GM18505 (cell line): ENCODE results near the gene GNAQ.

ENCODE experiments used
- ATAC-seq: cut with Tn5 transposase; IDR thresholded peaks from one replicate; pipeline ENCODE4 v1.9.1; 2021; ENCODE audit not compliant: unreplicated experiment
- POLR2A ChIP-seq: IDR thresholded peaks from 4 replicates; pipeline ENCODE4 v1.6.1; 2011; ENCODE audit warnings: borderline replicate concordance; ENCODE audit not compliant: insufficient read depth, insufficient read length; ENCODE audit errors: extremely low read depth

The GNAQ gene

DNA sequence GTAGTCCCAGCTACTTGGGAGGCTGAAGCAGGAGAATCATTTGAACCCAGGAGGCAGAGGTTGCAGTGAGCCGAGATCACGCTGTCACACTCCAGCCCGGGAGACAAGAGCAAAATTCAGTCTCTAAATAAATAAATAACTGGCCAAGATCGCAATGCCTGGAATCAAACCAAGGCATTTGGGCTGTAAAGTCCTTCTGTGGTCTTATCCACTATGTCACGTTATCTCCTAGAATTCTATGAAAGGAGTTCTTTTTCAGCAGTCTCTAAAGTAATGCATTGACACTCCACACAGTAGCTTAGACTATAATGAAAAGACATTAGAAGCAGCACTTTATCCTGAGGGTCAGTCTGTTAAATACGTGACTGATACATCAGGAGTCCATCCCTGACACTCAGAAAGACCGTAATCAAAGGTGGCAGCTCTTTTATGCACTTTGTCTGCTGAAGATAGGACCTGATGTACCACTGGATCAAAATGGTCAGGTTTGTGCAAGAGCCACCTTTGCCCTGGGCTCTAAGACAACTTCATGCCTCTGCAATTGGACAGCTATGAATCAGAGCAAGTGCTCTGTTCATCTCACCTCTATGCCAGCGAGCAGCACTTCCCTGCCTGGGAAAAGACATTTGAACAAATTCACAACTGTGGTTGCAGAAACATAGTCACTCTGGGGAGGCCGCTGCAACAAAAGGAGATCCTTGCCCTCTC lies 351.8 kb downstream of the GNAQ start:
- TF ChIP-seq POLR2A = no peak
- ATAC-seq = no peak

DNA sequence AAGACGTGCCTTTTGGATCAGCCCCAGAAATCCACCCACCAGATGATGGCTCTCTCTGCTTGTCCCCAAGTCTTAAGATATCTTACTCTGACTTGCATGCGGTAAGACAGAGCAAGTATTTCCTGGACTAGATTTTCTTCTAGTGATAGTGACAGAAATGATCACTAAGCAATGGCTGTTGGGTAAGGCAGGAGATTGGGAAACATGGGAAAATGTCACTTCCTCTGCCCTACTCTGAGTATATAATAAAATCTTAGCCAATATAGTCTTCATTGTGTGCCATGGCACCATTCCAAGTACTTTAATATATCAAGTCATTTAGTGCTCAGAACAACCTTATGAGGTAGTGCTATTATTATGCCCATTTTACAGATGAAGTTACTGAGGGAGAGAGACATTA lies 352.5 kb downstream of the GNAQ start:
- no peak for ATAC-seq
- no peak for TF ChIP-seq POLR2A

DNA sequence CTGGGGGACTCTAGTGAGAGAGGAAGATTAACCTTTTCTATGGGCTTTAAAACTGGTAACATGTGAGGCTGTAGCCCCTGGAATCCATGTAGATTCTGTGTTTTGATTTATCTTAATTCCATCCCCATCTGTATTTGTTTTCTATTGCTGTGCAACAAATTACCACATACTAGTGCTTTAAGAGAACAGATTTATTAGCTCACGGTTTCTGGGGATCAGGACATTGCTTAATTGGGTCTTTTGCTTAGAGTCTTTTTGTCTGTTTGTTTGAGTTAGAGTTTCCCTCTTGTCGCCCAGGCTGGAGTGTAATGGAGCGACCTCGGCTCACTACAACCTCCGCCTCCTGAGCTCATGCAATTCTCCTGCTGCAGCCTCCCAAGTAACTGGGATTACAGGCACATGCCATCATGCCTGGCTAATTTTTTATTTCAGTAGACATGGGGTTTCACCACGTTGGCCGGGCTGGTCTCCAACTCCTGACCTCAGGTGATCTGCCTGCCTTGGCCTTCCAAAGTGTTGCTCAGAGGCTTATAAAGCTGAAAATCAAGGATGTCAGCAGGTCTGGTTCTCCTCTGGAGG lies 353.6 kb downstream of the GNAQ start:
- no peak for ATAC-seq
- no peak for TF ChIP-seq POLR2A

DNA sequence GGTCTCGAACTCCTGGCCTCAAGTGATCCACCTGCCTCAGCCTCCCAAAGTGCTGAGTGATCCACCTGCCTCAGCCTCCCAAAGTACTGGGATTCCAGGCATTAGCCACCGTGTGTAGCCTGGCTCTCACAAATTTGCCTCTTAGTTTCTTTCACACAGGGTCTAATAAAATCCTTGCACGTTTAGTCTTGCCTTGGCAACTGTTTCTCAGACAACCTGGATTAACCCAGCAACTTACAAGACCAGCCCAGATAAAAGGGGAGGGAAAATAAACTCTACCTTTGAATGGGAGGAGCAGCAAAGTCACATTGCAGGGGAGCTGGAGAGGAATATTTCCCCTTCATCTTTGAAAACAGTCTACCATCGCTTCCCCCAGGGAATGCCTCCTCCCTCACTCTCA lies 354.2 kb downstream of the GNAQ start:
- no peak for TF ChIP-seq POLR2A
- ATAC-seq = no peak

DNA sequence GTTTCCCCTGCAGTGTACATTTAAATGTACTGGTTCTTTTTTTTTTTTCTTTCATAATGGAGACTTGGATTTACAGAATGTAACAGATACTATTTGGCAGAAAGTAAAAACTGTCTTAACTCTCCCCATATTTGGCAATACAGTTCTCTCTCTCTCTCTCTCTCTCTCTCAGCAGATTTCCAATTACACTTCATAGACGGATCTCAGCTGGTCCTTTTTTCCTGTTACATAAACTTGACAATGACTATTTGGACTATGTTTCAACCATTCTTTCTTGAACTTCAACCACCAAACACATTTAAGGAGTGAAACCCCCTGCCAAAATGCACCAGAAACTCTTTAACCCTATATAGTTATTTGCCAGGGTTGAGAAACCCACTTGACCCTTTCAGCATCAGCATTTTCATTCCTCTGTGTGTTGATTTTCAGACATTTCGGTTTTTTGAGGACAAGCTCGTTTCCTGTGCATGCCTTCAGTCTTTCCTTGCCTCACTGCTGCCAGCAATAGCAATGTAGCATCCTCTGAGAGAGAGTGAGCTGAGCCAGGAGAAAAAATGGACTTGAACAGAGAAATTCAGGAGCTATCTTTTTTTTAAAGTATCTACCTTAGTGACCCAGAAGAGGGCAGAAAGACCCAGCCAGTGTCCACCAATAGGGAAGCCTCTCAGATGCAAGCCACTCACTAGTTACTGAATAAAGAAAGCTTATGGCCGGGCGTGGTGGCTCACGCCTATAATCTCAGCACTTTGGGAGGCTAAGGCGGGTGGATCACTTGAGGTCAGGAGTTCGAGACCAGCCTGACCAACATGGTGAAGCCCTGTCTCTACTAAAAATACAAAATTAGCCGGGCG lies 357.4 kb downstream of the GNAQ start:
- no peak for ATAC-seq
- TF ChIP-seq POLR2A = no peak

DNA sequence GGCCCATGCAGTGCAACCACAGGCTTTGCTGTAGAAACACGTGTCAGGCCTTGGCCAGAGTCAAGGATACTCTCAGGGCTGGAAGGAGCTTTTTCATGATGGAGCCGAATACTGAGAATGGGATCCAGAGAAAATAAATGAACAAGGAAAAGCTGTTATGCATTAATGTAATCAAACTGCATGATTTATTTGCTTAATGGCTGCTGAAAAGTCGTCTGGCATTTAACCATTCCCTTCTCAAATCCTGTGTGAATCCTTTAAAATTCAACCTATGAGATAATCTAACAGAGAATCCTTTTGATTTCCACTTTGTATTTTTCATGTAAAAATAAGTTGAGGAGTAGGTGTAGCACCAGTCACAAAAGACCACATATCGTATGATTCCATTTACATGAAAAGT lies 359.4 kb downstream of the GNAQ start:
- TF ChIP-seq POLR2A = no peak
- no peak for ATAC-seq

DNA sequence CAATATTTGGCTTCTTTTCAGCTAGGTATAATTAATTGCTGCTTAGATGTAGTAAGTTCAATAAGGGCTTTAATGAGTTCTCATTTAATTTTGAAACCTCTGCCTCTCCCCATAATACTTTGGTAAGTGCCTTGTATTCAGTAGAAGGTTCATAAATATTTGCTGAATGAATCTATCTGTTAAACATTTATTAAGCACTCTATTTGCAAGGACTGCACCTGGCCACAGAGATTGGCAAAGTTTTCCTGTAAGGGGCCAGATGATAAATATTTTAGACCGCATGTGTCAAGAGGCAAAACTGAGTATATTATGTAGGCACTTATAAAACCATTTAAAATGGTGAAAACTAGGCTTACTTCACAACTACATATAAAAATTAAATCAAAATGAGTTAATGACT lies 364.5 kb downstream of the GNAQ start:
- ATAC-seq = no peak
- no peak for TF ChIP-seq POLR2A
